SK-N-SH (cell line): ENCODE measurements around the gene ALAS1. TPM values are rescaled to one million over a fixed set of nuclear protein-coding genes. Genes with fewer than 3 reads are reported as not detected.

Source experiments
- CTCF ChIA-PET: fragments of 300-600, 350-600 bp; formaldehyde crosslinking; extraction: SDS; loops from one replicate; lab custom pipeline; 2021; lab: Yijun Ruan, JAX
- POLR2A ChIA-PET: fragments of 350-600 bp; sonication (Branson Sonifier 250); formaldehyde crosslinking; extraction: SDS; loops from one replicate; lab custom pipeline; 2020; ENCODE audit warnings: antibody characterized with exemption, inconsistent platforms; lab: Yijun Ruan, JAX
- DNase-seq: peaks from one replicate; pipeline ENCODE4 v3.0.0; 2012
- H2AFZ ChIP-seq: fragments of 200-600 bp; sonication (generic); 2 replicates; pipeline ENCODE4 v1.8.1; 2016; ENCODE audit warnings: antibody characterized with exemption, mild to moderate bottlenecking, low read depth
- H3F3A ChIP-seq: fragments of 200-600 bp; sonication (generic); replicated peaks from 2 replicates; pipeline ENCODE3; 2016; ENCODE audit warnings: antibody characterized with exemption, mild to moderate bottlenecking; ENCODE audit not compliant: insufficient read depth
- H3K27ac ChIP-seq, 2 experiments: fragments of 200-500 bp in 1 of 2; fragments of 200-600 bp in 1 of 2; sonication (Bioruptor generic) in 1 of 2; sonication (generic), shearing (Covaris generic) in 1 of 2; 2 replicates each; pipeline versions ENCODE4 v1.5.1 to v1.6.1; 2014 to 2016; ENCODE audit warnings: low read depth in 2 of 2, inconsistent platforms in 1 of 2, low read length in 1 of 2, mild to moderate bottlenecking in 1 of 2, mixed read lengths in 1 of 2
- H3K27me3 ChIP-seq: fragments of 200-600 bp; sonication (generic), shearing (Covaris generic); 2 replicates; pipeline ENCODE4 v1.6.1; 2016; ENCODE audit warnings: mixed run types; ENCODE audit not compliant: insufficient read depth
- H3K36me3 ChIP-seq, 2 experiments: fragments of 200-500 bp in 1 of 2; fragments of 200-600 bp in 1 of 2; sonication (Bioruptor generic) in 1 of 2; sonication (generic) in 1 of 2; replicated peaks in 1 of 2; 2 replicates each; pipeline versions ENCODE3 to v1.5.1; 2014 to 2016; ENCODE audit warnings: low read length in 1 of 2, mild to moderate bottlenecking in 1 of 2; ENCODE audit not compliant: insufficient read depth in 2 of 2, control insufficient read depth in 1 of 2
- H3K4me1 ChIP-seq, 2 experiments: fragments of 200-500 bp in 1 of 2; fragments of 200-600 bp in 1 of 2; sonication (Bioruptor generic) in 1 of 2; sonication (generic), shearing (Covaris generic) in 1 of 2; 2 replicates each; pipeline versions ENCODE4 v1.5.1 to v1.6.1; 2014 to 2016; ENCODE audit warnings: low read depth in 1 of 2, low read length in 1 of 2, mixed run types in 1 of 2; ENCODE audit not compliant: insufficient read depth in 2 of 2, control insufficient read depth in 1 of 2
- H3K4me2 ChIP-seq: fragments of 200-600 bp; sonication (generic), shearing (Covaris generic); 2 replicates; pipeline ENCODE4 v1.6.1; 2017; ENCODE audit warnings: mixed run types
- H3K4me3 ChIP-seq, 2 experiments: fragments of 200-500 bp in 1 of 2; fragments of 200-600 bp in 1 of 2; sonication (Bioruptor generic) in 1 of 2; sonication (generic), shearing (Covaris generic) in 1 of 2; 2 replicates each; pipeline versions ENCODE4 v1.5.1 to v1.8.1; 2014 to 2016; ENCODE audit warnings: low read depth in 2 of 2, inconsistent platforms in 1 of 2, low read length in 1 of 2, mild to moderate bottlenecking in 1 of 2, mixed read lengths in 1 of 2, moderate library complexity in 1 of 2
- H3K79me2 ChIP-seq: fragments of 200-600 bp; sonication (generic); 2 replicates; pipeline ENCODE4 v1.8.1; 2017; ENCODE audit warnings: mild to moderate bottlenecking; ENCODE audit not compliant: insufficient read depth
- H3K9ac ChIP-seq: fragments of 200-600 bp; sonication (generic); 2 replicates; pipeline ENCODE4 v1.6.1; 2017; ENCODE audit warnings: mixed run types
- H3K9me2 ChIP-seq: fragments of 200-600 bp; sonication (generic); 2 replicates; pipeline ENCODE4 v1.6.1; 2017; ENCODE audit warnings: mixed run types
- H3K9me3 ChIP-seq: fragments of 200-600 bp; sonication (generic); 2 replicates; pipeline ENCODE4 v1.6.1; 2017; ENCODE audit warnings: mixed run types, mild to moderate bottlenecking, moderate library complexity
- H4K20me1 ChIP-seq: fragments of 200-600 bp; sonication (generic); 2 replicates; pipeline ENCODE4 v1.6.1; 2017; ENCODE audit warnings: mild to moderate bottlenecking, mixed run types; ENCODE audit not compliant: insufficient read depth
- ELF1 ChIP-seq: IDR thresholded peaks from 2 replicates; pipeline ENCODE4 v1.4.0; 2012
- EP300 ChIP-seq, 2 experiments: IDR thresholded peaks; 2 replicates each; pipeline versions ENCODE4 v1.4.0 to v1.6.1; 2012; ENCODE audit warnings: borderline replicate concordance in 1 of 2, low read depth in 1 of 2, low read length in 1 of 2
- EZH2phosphoT487 ChIP-seq: fragments of 200-600 bp; sonication (generic); IDR thresholded peaks from 2 replicates; pipeline ENCODE4 v1.6.1; 2017; ENCODE audit warnings: low read depth, mixed run types, mild to moderate bottlenecking, antibody characterized with exemption, moderate library complexity, borderline replicate concordance
- FOSL2 ChIP-seq: IDR thresholded peaks from 2 replicates; pipeline ENCODE4 v1.4.0; 2012; ENCODE audit warnings: low read depth, mild to moderate bottlenecking, moderate library complexity, borderline replicate concordance
- FOXJ3 ChIP-seq: sonication (generic); formaldehyde crosslinking; IDR thresholded peaks from 2 replicates; pipeline ENCODE4 v1.5.1; 2020; ENCODE audit warnings: mild to moderate bottlenecking, missing genetic modification reagents
- FOXM1 ChIP-seq: IDR thresholded peaks from 2 replicates; pipeline ENCODE4 v1.4.0; 2012; ENCODE audit warnings: low read depth, mild to moderate bottlenecking
- GATA2 ChIP-seq: sonication (generic); formaldehyde crosslinking; IDR thresholded peaks from 2 replicates; pipeline ENCODE4 v1.5.0; 2020; ENCODE audit warnings: mild to moderate bottlenecking, missing genetic modification reagents
- IRF3 ChIP-seq: fragments of 150-350 bp; IDR thresholded peaks from 2 replicates; pipeline ENCODE4 v1.6.1; 2016; ENCODE audit warnings: mild to moderate bottlenecking, low read depth, low read length
- JUND ChIP-seq: IDR thresholded peaks from 2 replicates; pipeline ENCODE4 v1.4.0; 2012
- MAX ChIP-seq: IDR thresholded peaks from 2 replicates; pipeline ENCODE4 v1.4.0; 2012; ENCODE audit warnings: low read depth
- MEF2A ChIP-seq: IDR thresholded peaks from 2 replicates; pipeline ENCODE4 v1.4.0; 2012; ENCODE audit warnings: low read depth, borderline replicate concordance
- MXI1 ChIP-seq: IDR thresholded peaks from 2 replicates; pipeline ENCODE4 v1.6.1; 2012; ENCODE audit warnings: mild to moderate bottlenecking, low read depth, low read length, improper control_type of control experiment
- NFIC ChIP-seq: IDR thresholded peaks from 2 replicates; pipeline ENCODE4 v1.4.0; 2012; ENCODE audit warnings: borderline replicate concordance
- NRF1 ChIP-seq: IDR thresholded peaks from 2 replicates; pipeline ENCODE4 v1.6.1; 2012; ENCODE audit warnings: low read depth, mild to moderate bottlenecking, low read length
- PBX3 ChIP-seq: IDR thresholded peaks from 2 replicates; pipeline ENCODE4; 2012
- POLR2AphosphoS5 ChIP-seq: IDR thresholded peaks from 2 replicates; pipeline ENCODE4 v1.6.1; 2012; ENCODE audit warnings: low read depth, low read length
- RAD21 ChIP-seq: IDR thresholded peaks from 2 replicates; pipeline ENCODE4 v1.6.1; 2012; ENCODE audit warnings: mild to moderate bottlenecking, low read length
- REST ChIP-seq: IDR thresholded peaks from 2 replicates; pipeline ENCODE4 v1.6.1; 2012; ENCODE audit warnings: mild to moderate bottlenecking, low read depth, low read length, moderate library complexity
- RFX5 ChIP-seq: IDR thresholded peaks from 2 replicates; pipeline ENCODE4 v1.6.1; 2012; ENCODE audit warnings: mild to moderate bottlenecking, improper control_type of control experiment, low read length
- RXRA ChIP-seq: IDR thresholded peaks from 2 replicates; pipeline ENCODE4 v1.4.0; 2012; ENCODE audit warnings: low read depth, mild to moderate bottlenecking, borderline replicate concordance
- SIN3A ChIP-seq: IDR thresholded peaks from 2 replicates; pipeline ENCODE4 v1.6.1; 2012; ENCODE audit warnings: low read depth, mild to moderate bottlenecking, low read length, moderate library complexity, borderline replicate concordance
- SMC3 ChIP-seq: IDR thresholded peaks from 2 replicates; pipeline ENCODE4 v1.6.1; 2012; ENCODE audit warnings: low read depth, low read length, improper control_type of control experiment
- TAF1 ChIP-seq: IDR thresholded peaks from 2 replicates; pipeline ENCODE4 v1.6.1; 2012; ENCODE audit warnings: low read depth, mild to moderate bottlenecking, low read length, moderate library complexity, borderline replicate concordance
- TCF12 ChIP-seq: IDR thresholded peaks from 2 replicates; pipeline ENCODE4 v1.4.0; 2012
- TEAD4 ChIP-seq: IDR thresholded peaks from 2 replicates; pipeline ENCODE4 v1.4.0; 2012; ENCODE audit warnings: mild to moderate bottlenecking, borderline replicate concordance; ENCODE audit not compliant: insufficient read depth
- YY1 ChIP-seq: IDR thresholded peaks from 2 replicates; pipeline ENCODE4 v1.4.0; 2012; ENCODE audit warnings: low read depth, mild to moderate bottlenecking
- WGBS: methylation state at CpG from one replicate; pipeline ENCODE4 v1.1.6; 2017; ENCODE audit warnings: low lambda C conversion rate; 5-methylcytosine and 5-hydroxymethylcytosine counted together
- polyA plus RNA-seq, 3 experiments: library from polyadenylated mRNA; depleted of rRNA; stranded (reverse); fragments of >200 nt; gene quantifications; 2 replicates each; pipeline ENCODE4 v1.2.3, GENCODE V29; 2012

Gene ALAS1
- polyA plus RNA-seq, 1 of the 3 experiments (the other 2 are of a cell fraction): 47.9 TPM

- Histone ChIP-seq H4K20me1 (0 out of 2 replicates have a peak, but pooled peaks cover 4% of the 10 kb centered on the region), H3K9ac (peak within 1 kb of the TSS; percentile 83), H3K79me2 (peaks cover 62% of the 10 kb centered on the region), H3K4me3 (peak within 1 kb of the TSS; percentile 90 to 97), H3K9me3 (no peaks in the 10 kb centered on the region), H3K27ac (peak within 1 kb of the TSS; percentile 93 to 96), H3K9me2 (no peaks in the 10 kb centered on the region), H3K4me1 (peaks cover 8 to 49% of the 10 kb centered on the region in 2 experiments), H2AFZ (peak within 1 kb of the TSS; percentile 81), H3F3A (peaks cover 24% of the 10 kb centered on the region), H3K27me3 (no peaks in the 10 kb centered on the region), H3K36me3 (peaks cover 5% of the 10 kb centered on the region in 2 experiments), H3K4me2 (peak within 1 kb of the TSS; percentile 89)
- peak; percentile 99 for DNase-seq
- WGBS: 1% methylated on average over 16 of the region's 92 CpGs
- ChIA-PET POLR2A (interaction anchor here (0.7 to 4.6 kb wide), 8 partner anchors 9 to 243 kb away, joined by 3 to 67 read pairs (median 3); partner anchors contain the start of genes RPL29 and WDR82), CTCF (interaction anchor here (0.6 to 11.8 kb wide), 7 partner anchors 10 to 247 kb away, joined by 3 to 257 read pairs (median 5); partner anchors contain the start of genes TLR9 and WDR82)
- TF ChIP-seq MAX: peak; percentile 56; the same call in 1 of the 2 replicates
- no peak for TF ChIP-seq REST
- TF ChIP-seq TAF1: peak; percentile 58; the same call in 1 of the 2 replicates
- TF ChIP-seq TCF12: no peak
- TF ChIP-seq RAD21: no peak
- TF ChIP-seq TEAD4: no peak
- no peak for TF ChIP-seq MEF2A
- no peak for TF ChIP-seq SMC3
- 0 out of 2 replicates have a peak, but pooled peaks have one; percentile 52 for TF ChIP-seq YY1
- no peak for TF ChIP-seq IRF3
- TF ChIP-seq POLR2AphosphoS5: peak; percentile 69; the same call in 1 of the 2 replicates
- peak; percentile 85 for TF ChIP-seq NRF1
- TF ChIP-seq RXRA: no peak
- TF ChIP-seq JUND: no peak
- TF ChIP-seq EZH2phosphoT487: no peak
- no peak for TF ChIP-seq FOXJ3 (CRISPR knock-in tag)
- TF ChIP-seq ELF1: no peak
- TF ChIP-seq PBX3: no peak; the same call in 1 of the 2 replicates
- TF ChIP-seq FOSL2: no peak
- peak; percentile 70; the same call in 1 of the 2 replicates for TF ChIP-seq SIN3A
- no peak for TF ChIP-seq EP300 (IDR thresholded peaks at IDR 0.05; ENCODE audit: borderline replicate concordance in 1 of 2, low read depth in 1 of 2, low read length in 1 of 2)
- TF ChIP-seq GATA2 (CRISPR knock-in tag): no peak
- TF ChIP-seq RFX5: no peak
- TF ChIP-seq MXI1: no peak; the same call in 1 of the 2 replicates
- TF ChIP-seq FOXM1: no peak
- TF ChIP-seq NFIC: 0 out of 2 replicates have a peak, but pooled peaks have one; percentile 1
Measured at GRCh38 chr3:52238761-52239701, 41.1 kb downstream of the ALAS1 start, which contains the start of gene TWF2. TWF2 (minus strand) TSS chr3:52239158; CDS start chr3:52239016, 142 bp downstream.
